ENCODE measurements around the gene OOSP4A.

Gene OOSP4A

DNA sequence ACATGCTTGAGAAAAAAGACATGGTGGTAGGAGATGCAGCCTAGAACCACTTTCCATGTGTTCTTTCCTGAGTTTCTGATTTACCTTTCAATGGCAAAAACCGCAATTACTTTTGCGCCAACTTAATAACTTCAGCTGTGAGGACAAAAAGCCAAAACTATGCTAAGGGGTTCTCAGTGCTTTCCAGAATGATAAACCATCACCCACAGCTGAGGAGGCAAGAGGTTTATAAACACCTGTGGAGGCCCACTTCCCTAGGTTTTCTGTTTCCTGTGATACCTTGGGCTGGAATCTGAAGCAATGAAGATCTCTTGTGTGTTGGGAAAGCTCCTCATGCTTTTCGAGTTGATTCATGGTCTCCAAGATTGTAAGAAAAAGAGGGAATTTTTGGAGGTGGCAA lies at the start of gene OOSP4A:
OOSP4A (plus strand) TSS at position 301 of the 400 bp plus-strand sequence; CDS start at position 301, 0 bp downstream.
- no peak for DNase-seq

DNA sequence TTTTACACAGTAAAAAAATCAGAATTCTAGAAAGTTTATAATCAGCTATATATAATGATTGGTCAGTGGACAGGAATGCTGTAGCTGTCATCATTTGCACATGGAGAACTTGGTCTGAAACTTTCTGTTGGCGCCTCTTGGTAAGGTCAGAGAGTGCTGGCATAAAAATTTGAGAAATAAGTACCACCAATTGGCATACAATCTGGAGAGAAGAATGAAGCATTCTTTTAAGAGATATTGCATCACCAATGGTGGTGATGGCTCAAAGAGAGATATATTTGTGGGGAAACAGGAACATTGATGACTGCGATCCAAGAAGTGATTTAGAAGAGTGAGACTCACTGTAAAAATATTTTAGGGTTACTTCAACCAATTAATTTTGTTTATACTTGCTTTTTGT lies 45.4 kb upstream of the OOSP4A start:
- DNase-seq = no peak

DNA sequence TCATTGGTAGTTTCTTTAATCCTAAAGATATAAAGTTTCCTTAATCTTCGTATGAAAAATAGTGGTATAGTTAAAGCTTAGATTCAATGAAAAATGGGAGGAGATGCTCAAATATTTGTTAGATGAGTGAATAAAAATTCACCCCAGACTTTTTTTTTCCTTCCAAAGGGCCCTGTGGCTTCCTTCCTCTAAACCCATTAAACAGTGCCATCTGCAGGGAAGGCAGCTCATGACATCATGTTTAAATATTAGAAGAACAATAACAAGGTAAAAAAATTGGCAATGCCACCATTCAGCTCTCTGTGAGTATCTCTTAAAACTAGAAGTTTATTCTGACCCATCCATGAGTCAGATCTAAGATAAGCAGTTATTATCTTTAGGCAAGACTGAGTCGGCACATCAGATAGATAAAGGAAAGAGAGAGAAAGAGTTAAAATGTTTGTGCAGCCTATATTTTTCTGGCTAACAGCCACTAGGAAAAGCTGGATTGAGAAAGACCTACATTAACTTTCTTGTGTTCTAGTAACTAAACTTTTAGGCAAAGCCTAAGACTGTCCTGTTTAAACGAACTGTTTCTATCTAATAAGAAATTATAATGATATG lies 44.7 kb upstream of the OOSP4A start:
- DNase-seq = no peak

DNA sequence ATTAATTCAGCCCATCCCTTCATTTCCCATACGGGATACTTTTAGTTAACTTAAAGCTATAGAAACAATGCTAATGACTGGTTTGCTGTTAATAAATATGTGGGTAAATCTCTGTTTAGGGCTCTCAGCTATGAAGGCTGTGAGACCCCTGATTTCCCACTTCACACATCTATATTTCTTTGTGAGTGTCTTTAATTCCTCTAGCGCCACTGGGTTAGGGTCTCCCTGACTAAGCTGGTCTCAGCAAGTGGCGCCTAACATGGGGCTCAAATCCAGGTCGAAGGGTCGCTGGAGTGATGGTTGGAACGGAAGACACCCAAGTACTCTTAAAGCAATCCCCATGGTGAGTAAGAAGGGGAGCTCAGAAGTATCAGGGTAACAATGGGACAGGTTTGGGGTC lies 40.0 kb upstream of the OOSP4A start:
- DNase-seq = no peak

DNA sequence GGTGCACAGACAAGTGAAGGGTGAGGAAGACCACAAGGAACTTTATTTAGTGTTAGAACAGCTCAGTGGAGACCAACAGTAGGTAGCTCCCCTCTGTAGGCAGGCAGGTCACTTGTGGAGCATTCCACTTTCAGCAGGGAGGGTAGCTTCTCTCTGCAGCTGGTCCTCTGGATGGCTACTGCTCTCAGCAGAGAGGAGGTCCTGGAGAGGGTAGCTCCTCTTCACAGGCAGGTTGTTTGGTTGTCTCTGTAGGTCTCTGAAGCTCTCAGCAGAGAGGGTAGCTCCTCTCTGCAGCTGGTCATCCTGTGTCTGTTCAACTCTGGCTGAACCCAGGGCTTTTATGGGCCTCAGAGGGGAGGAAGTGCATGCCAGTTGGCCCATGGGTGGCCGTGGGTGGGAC lies 32.1 kb upstream of the OOSP4A start:
- no peak for DNase-seq

DNA sequence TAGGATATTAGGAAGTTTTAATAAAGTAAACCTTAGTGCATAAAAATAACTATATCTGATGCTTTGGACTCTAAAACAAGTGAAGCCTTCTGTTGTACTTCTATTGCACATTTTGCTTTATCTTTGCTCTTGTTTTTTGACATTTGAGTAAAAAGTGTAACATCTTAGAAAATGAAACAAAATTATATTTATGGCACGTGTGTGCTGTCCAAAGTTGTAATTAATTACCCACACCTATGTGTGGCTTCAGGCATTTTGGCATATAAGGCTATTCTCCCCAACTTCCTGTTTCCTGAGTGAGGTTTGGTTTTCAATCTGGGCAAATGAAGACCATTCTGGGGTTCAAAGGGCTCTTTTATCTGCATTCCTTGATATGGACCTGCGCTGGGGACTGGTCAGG lies 25.7 kb upstream of the OOSP4A start, which contains the start of gene OOSP1:
OOSP1 (plus strand) TSS at position 301 of the 400 bp plus-strand sequence; CDS start at position 324, 23 bp downstream.
- no peak for DNase-seq

DNA sequence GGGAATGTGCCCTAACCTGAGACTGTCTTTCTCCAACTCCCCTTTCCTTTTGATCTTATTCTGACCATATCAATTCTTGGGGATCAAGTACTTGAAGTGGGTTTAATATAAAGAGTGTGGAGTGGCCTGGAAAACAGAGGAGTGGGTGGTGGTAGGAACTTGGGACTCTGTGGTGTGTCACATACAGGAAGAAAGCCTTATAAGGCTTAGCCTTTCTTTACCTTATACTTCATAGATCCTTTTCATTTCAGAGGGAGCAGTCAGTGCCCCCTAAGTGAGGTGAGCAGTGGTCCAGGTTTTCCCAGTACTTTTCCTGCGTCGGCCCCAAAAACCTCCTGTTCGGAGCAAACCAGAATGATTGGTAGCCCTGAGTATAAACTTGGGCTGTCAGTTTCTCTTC lies 25.1 kb upstream of the OOSP4A start:
- DNase-seq = no peak

DNA sequence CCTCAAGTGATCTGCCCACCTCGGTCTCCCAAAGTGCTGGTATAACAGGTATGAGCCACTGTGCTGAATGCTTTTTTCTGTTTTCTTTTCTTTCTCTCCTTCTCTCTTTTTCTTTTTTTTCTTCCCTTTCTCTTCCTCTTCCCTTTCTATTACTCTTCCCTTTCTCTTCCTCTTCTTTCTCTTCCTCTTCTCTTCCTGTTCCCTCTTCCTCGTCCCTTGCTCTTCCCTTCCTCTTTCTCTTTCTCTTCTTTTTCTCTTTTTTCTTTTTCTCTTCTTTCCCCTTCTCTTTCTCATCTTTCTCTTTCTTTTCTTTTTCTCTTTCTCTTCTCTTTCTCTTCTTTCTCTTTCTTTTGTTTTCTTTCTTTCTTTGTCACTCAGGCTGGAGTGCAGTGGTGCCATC lies 24.4 kb upstream of the OOSP4A start:
- DNase-seq = no peak

DNA sequence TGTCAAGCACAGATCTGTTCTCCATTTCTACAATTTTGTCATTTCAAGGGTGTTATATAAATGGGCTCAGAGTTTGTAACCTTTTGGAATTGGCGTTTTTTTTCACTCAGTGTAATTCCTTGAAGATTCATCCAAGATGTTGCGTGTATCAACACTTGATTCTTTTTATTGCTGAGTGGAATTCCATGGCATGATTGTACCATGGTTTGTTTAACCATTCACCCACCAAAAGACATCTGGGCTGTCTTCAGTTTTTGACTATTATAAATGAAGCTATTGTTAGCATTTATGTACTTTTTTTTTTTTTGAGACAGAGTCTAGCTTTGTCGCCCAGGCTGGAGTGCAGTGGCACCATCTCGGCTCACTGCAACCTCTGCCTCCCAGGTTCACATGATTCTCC lies 22.7 kb upstream of the OOSP4A start:
- no peak for DNase-seq

DNA sequence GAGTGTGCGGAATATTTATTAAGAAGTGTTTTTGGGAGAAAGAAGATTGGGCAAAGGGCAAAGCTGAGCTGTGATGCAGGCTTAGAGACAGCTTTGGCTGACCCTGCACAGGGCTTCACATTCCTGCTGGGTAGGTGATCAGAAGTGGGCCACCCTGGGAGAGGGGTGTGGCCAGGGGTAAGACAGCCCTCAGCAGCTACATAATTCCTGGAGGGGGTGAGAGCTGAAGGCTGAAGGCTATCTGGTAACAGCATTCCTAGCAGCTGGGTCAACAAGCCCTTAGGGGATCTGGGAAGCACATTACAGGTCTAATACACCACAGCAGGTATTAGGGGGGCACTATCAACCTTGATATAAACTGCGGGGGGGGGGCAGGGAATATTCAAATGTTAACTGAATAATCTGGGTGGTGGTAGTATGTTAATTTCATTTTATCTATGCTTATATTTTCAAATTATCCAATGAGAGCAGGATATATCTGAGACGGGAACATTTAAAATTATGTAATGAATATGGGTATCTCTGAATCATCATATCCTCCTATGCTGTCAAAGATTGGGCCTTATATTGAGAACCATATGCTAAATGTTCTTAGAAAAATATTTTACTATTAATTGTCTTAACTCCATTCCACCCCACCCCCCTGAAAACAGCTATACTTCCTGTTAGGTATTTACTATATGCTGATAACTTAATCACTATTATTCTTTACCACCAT lies 19.7 kb upstream of the OOSP4A start:
- no peak for DNase-seq

DNA sequence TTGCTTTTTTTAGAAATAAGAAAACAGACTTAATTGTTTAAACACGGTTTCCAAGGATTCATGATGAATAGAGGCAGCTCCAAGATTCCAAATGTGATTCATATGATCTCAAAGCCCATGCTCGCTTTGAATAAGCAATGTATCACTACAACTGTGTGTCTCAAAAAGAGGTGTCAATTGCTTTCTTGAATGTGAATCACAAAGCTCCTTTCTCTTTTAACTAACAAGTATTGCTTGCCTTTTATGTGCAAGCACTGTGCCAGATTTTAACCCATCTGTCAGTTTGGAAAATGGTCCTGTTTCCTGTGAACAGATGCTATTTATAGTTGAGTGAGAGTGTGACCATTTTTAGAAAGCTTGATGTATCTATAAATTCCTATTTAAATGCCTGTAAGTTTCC lies 19.1 kb upstream of the OOSP4A start:
- no peak for DNase-seq

DNA sequence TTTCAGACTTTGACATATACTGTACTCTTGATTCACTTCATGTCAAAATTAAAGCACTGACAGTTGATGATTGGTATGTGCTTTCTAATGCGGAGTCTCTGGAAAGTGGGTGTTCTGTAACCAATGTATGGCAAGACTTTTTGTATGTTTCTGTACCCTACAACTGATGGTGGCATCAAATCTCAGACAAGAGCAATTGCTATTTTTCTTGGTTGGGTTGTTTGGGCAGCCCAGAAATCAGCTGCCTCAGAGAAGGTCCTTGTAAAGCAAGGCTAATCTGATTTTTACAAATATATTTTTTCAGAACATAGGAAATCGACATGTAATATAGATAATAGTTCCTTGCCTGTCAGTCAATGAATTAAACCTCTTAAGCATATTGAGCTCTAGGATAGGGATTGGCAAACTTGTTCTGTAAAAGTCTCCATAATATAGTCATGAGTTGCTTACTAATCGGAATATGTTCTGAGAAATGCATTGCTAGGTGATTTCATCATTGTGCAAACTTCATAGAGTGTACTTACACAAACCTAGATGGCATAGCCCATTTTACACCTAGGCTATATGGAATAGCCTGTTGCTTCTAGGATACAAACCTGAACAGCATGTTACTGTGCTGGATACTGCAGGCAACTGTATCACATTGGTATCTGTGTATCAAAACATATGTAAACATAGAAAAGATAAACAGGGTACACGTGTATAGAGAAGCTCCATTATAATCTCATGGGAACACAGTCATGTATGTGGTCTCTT lies 10.2 kb upstream of the OOSP4A start:
- no peak for DNase-seq

DNA sequence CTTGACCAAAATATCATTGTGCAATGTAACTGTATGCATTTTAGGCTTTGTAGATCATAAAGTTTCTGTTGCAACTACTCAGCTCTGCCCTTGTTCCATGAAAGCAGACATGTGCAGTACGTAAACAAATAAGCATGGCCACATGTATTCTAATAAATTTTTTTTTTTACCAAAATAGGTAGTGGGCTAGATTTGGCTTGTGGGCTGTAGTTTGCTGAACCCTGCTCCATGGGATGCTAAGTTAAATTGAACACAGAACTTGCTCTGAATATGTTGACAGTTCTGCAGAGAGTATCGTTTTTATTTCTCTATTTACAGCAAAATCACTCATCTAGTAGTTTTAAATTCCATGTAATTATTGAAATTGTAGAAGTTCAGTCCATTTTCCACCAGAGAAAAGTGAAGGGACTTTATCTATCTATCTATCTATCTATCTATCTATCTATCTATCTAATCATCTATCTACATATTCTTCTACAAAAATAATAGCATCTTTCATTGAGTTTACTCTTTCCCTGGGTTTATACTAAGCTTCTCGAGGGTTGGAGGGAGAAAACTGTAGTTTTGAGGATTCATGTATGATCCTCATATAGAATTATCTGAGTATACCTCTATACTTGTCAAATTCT lies 9.5 kb upstream of the OOSP4A start:
- no peak for DNase-seq

DNA sequence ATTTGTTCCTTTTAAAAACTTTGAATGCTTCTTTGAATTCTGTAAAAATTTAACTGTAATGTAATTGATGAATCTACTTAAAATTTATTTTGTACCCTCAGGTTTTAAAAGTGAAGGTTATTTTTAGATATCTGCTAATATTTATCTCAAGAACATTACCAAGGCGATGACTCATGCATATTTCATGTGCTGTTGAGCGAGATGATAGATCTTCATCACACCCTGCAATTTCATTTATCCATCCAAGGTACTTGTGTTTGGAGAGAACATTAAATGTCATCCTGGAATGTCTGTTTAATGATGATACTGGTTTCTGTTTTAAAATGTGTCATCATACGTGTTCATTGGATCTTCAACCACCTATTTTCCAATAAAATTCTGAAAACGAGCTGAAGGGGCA lies 6.7 kb upstream of the OOSP4A start:
- no peak for DNase-seq

DNA sequence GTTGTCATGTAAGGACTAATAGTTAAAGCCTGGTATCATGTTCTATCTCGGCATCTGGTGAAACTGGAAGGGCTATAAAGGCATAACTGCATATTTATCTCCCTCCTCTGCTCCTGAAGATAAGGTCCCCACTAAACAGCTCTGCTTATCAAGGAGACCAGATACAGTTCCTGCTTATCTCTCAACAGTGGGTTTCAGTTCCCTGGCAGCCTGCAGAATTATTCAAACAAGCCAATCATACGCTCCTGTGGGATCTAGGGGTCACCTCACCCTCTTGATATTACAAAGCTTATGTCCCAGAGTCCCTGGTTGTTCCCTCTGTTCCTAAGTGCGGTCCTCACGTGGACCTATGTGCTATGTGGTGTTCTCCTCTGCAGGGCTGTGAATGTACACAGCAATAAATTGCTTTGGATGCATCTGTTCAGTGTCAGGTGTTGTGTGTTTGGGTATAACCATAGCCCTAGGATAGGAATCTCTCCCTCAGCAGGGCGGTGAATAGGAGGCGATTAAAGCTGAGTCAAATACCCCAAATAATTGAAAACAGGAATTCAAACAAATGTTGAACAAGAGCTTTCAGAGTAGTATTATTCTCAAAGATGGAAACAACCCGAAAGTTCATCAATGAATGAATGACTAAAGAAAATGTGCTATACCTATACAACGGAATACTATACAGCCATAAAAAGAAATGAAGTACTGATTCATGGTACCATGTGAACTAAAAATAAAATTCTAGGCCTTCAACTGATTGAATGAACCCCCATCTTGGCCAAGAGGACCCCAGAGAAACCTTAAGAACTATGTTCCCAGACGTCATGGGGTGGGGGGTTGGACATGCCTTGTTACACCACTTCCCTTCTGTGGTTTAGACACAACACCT lies 3.1 kb upstream of the OOSP4A start:
- no peak for DNase-seq

DNA sequence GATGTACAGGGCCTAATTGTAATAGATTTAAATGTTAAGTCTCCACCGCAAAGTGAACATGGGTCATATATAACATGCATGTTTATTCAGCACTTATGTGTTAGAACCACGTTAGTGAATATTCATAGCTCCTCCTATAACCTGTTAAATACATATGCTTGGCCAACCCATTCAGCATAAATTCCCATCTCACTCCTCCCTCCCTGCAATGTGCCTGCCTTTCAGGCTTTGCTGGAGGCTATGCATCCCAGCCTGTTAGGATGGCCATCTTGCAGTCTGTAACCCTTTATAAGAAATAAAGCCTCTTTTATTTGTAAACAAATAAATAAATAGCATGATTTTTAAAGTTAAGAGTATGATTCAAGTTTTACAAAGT lies 1.7 kb upstream of the OOSP4A start:
- DNase-seq = no peak

DNA sequence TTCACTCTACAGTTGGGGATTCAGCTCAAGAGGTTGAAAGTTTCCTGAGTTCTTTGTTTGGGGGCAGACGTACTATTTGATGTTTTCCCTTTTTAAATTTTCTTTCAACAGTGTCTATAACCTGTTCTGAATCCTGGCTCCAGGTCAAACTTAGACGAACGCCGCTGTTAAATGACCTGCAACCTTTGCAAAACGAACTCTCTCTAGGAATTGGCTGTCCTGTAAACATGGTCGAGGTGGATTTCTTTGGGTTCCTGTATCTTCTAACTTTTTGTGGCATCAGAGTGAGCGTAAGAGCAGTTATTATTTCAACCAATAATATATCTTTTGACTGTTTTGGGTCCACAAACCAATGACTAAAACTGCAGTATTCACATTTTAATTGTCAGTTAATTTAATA lies 1.6 kb downstream of the OOSP4A start:
- no peak for DNase-seq

DNA sequence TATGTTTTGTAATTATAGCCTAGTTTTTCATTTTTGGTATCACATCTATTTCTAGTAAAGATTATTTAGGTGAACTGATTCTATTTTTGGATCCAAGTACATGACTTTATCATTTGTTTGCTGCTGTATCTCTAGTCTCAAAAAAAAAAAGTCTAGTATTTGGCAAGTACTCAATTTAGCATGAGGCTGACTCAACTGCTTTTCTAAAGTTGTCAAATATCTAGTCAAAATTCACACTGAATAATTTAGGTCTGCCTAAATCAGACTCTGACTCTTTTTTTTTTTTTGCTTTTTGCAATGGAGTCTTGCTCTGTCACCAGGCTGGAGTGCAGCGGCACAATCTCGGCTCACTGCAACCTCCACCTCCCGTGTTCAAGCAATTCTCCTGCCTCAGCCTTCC lies 2.4 kb downstream of the OOSP4A start:
- DNase-seq = no peak

DNA sequence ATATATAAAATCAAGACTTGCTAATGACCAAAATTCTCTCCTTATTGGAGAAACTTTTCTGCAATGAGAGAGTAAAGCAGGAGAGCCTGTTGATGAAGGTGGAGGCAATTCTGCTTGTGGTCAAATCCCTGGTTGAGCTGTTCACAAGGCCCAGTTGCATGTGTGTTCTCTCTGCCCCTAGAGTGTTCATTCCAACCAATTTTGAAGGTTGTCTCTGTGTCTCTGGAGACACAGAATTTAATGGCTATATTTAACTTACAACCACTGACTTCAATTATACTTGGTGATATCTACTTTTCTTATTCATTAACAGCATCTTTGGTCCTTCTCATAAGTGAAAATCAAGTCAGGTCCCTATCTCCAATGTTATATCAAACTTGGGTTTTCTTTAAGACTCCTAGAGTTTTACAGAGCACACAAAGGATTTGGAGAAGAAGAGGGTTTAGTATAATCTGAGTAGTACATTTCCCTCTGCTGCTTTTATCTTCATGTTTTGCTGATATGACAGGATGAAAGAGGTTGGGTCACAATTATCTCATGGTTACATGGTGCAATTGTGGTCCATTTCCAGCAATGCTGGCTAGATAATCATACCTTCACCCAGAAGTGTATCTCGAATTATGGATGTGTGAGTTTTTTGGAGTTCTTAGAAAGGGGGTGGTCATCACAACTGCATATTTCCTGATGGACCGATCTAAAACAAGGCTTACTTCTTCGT lies 4.0 kb downstream of the OOSP4A start:
- DNase-seq = no peak

DNA sequence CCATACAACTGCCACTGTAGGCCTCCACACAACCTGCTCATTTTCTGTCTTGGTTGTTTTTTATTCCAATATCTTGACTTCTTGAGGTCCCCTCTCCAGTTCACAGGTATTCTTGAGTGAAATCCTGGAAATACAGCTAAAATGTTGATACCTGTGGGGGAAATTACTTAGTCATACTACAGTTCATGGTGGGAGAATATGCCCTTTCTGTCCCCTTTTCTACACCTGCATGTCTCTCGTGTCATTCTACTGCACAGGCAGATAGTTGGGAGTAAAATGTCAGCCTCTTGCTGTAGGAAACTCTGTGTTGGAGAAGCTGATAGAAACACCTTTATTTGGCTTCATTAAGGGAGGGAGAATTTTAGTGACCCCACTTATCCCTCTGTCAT lies 4.6 kb downstream of the OOSP4A start:
- DNase-seq = no peak

DNA sequence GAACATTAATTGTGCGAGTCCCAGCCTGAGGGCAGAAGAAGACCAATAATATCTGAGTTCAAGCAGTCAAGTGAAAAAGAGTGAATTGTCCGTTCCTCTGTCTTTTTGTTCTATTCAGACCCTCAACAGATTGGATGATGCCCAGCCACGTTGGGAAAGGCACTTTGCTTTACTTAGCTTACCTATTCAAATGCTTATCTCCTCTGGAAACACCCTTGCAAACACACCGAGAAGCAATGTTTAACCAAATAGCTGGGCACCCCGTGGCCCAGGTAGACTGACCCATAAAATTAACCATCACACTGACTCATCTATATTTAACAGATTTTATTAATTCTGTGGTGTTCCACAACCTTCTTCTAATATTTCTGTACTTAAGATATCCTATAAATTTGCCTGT lies 9.3 kb downstream of the OOSP4A start:
- DNase-seq = no peak
